H54 (cell line): ENCODE measurements around the gene GUCA2B.
A peak's percentile ranks its signal among the peaks of the same experiment; 100 is the strongest.

Experiments
- DNase-seq: peaks from one replicate; pipeline ENCODE4 v3.0.0; 2011; ENCODE audit warnings: low spot score, mixed read lengths; ENCODE audit not compliant: insufficient read length
- FAIRE-seq: peaks from 3 replicates; lab custom pipeline; 2011; peaks lifted over from hg19 to GRCh38; lab: Jason Lieb, UNC
- POLR2A ChIP-seq: IDR thresholded peaks from 2 replicates; pipeline ENCODE4 v1.6.1; 2011; ENCODE audit warnings: low read depth, mild to moderate bottlenecking, low read length

GUCA2B gene

GRCh38 chr1:42165511-42166210 is 12.5 kb downstream of the GUCA2B start:
- FAIRE-seq = no peak
- no peak for TF ChIP-seq POLR2A
- peak; percentile 86 for DNase-seq

- no peak for DNase-seq
- no peak for FAIRE-seq
- TF ChIP-seq POLR2A = no peak
Observed at GRCh38 chr1:42167611-42168390, 14.6 kb downstream of the GUCA2B start.

GRCh38 chr1:42168391-42168670 is 15.1 kb downstream of the GUCA2B start:
- no peak for DNase-seq
- FAIRE-seq = no peak
- no peak for TF ChIP-seq POLR2A

- DNase-seq (no peak), FAIRE-seq (no peak)
- TF ChIP-seq POLR2A = no peak
Observed at GRCh38 chr1:42168763-42169162, 15.6 kb downstream of the GUCA2B start.

GRCh38 chr1:42170779-42171621 is 17.8 kb downstream of the GUCA2B start:
- no peak for TF ChIP-seq POLR2A
- FAIRE-seq (no peak), DNase-seq (no peak)

GRCh38 chr1:42171679-42172266 is 18.6 kb downstream of the GUCA2B start:
- TF ChIP-seq POLR2A = no peak
- DNase-seq (no peak), FAIRE-seq (no peak)

GRCh38 chr1:42172381-42173133 is 19.3 kb downstream of the GUCA2B start:
- no peak for FAIRE-seq
- TF ChIP-seq POLR2A = no peak
- no peak for DNase-seq

- peak; percentile 66 for DNase-seq
- no peak for TF ChIP-seq POLR2A
- no peak for FAIRE-seq
Observed at GRCh38 chr1:42173155-42173933, 20.1 kb downstream of the GUCA2B start.

- FAIRE-seq = no peak
- no peak for TF ChIP-seq POLR2A
- no peak for DNase-seq
Observed at GRCh38 chr1:42173961-42174735, 20.9 kb downstream of the GUCA2B start.

- no peak for TF ChIP-seq POLR2A
- FAIRE-seq (no peak), DNase-seq (no peak)
Observed at GRCh38 chr1:42175314-42176054, 22.3 kb downstream of the GUCA2B start.

- TF ChIP-seq POLR2A = no peak
- DNase-seq (peak; percentile 55), FAIRE-seq (no peak)
Observed at GRCh38 chr1:42176902-42177519, 23.8 kb downstream of the GUCA2B start.
